ENCODE measurements around the gene UBE2E1.
"Not testable (repeated sequence)": the region's sequence is repeated elsewhere in the genome, so short reads cannot be mapped to it uniquely, and the experiment has no call there.

UBE2E1 gene

GRCh38 chr3:23900744-23901143, 95.0 kb downstream of the UBE2E1 start:
- TF ChIP-seq CTCF (IDR thresholded peaks at IDR 0.05; ENCODE audit: low read depth, low read length, missing control alignments) = no peak
- no peak for DNase-seq (ENCODE audit: low read depth)
- H3K4me3 ChIP-seq (ENCODE audit: low read depth, low read length) = no peak overlapping the region

- no peak overlapping the region for H3K4me3 ChIP-seq (ENCODE audit: low read depth, low read length)
- no peak for DNase-seq (ENCODE audit: low read depth)
- TF ChIP-seq CTCF (IDR thresholded peaks at IDR 0.05; ENCODE audit: low read depth, low read length, missing control alignments) = no peak
These were observed 98.8 kb downstream of the UBE2E1 start for GRCh38 chr3:23904545-23904944.

DNA sequence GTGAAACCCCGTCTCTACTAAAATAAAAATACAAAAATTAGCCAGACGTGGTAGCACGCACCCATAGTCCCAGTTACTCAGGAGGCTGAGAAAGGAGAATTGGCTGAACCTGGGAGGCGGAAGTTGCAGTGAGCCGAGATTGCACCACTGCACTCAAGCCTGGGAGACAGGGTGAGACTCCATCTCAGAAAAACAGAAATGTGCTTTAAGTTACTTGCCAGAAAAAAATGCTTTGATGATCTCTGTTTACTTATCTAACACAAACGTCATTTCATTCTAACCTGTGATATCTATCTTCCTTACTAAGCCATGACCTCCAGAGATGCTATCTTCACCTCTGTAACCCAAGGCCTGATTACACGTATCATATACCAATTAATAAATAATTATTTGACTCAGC, 103.6 kb downstream of the UBE2E1 start:
- DNase-seq (ENCODE audit: low read depth) = no peak
- TF ChIP-seq CTCF (IDR thresholded peaks at IDR 0.05; ENCODE audit: low read depth, low read length, missing control alignments) = no peak
- no peak overlapping the region for H3K4me3 ChIP-seq (ENCODE audit: low read depth, low read length)

DNA sequence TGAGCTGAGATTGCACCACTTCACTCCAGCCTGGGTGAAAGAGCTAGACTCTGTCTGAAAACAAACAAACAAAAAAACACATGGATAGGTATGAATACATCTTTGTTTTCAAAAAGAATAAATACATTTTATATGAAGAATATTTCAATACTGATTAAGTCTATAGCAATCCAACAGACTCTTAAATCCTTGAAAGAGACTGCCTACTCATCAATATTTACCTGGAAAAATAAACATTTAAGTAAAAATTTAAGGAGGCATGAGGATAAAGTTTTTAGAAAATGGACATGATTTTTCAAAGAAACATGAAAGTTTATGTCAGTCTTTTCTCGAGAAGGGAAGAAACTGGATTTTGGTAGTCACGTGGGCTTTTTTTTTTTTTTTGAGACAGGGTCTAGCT, 105.6 kb downstream of the UBE2E1 start:
- no peak for TF ChIP-seq CTCF (IDR thresholded peaks at IDR 0.05; ENCODE audit: low read depth, low read length, missing control alignments)
- no peak overlapping the region for H3K4me3 ChIP-seq (ENCODE audit: low read depth, low read length)
- DNase-seq (ENCODE audit: low read depth) = no peak

GRCh38 chr3:23912335-23912734, 106.6 kb downstream of the UBE2E1 start:
- H3K4me3 ChIP-seq (ENCODE audit: low read depth, low read length); DNase-seq (ENCODE audit: low read depth): not testable (repeated sequence)

GRCh38 chr3:23913182-23913581, 107.4 kb downstream of the UBE2E1 start:
- no peak for TF ChIP-seq CTCF (IDR thresholded peaks at IDR 0.05; ENCODE audit: low read depth, low read length, missing control alignments)
- H3K4me3 ChIP-seq (ENCODE audit: low read depth, low read length) = no peak overlapping the region
- DNase-seq (ENCODE audit: low read depth) = no peak

GRCh38 chr3:23913873-23914743, 108.4 kb downstream of the UBE2E1 start:
- TF ChIP-seq CTCF (IDR thresholded peaks at IDR 0.05; ENCODE audit: low read depth, low read length, missing control alignments) = no peak
- no peak for DNase-seq (ENCODE audit: low read depth)
- no peak overlapping the region for H3K4me3 ChIP-seq (ENCODE audit: low read depth, low read length)
